Measurements from ENCODE around the gene VPS50. TPM values are rescaled to one million over a fixed set of nuclear protein-coding genes. Genes with fewer than 3 reads are reported as not detected.

The VPS50 gene, protein sequence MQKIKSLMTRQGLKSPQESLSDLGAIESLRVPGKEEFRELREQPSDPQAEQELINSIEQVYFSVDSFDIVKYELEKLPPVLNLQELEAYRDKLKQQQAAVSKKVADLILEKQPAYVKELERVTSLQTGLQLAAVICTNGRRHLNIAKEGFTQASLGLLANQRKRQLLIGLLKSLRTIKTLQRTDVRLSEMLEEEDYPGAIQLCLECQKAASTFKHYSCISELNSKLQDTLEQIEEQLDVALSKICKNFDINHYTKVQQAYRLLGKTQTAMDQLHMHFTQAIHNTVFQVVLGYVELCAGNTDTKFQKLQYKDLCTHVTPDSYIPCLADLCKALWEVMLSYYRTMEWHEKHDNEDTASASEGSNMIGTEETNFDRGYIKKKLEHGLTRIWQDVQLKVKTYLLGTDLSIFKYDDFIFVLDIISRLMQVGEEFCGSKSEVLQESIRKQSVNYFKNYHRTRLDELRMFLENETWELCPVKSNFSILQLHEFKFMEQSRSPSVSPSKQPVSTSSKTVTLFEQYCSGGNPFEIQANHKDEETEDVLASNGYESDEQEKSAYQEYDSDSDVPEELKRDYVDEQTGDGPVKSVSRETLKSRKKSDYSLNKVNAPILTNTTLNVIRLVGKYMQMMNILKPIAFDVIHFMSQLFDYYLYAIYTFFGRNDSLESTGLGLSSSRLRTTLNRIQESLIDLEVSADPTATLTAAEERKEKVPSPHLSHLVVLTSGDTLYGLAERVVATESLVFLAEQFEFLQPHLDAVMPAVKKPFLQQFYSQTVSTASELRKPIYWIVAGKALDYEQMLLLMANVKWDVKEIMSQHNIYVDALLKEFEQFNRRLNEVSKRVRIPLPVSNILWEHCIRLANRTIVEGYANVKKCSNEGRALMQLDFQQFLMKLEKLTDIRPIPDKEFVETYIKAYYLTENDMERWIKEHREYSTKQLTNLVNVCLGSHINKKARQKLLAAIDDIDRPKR
- total RNA-seq (10 to 100 TPM; 18.0 to 18.2 TPM), polyA plus RNA-seq (1 to 10 TPM; 4.0 to 5.8 TPM)

GRCh38 chr7:93231799-93232672 is at the start of gene VPS50:
TSS of gene VPS50 (plus strand) at chr7:93232366. CDS start at chr7:93232468, 102 bp downstream.
- peaks cover 0 to 22% (median 14%) of the 10 kb centered on the region in 4 donors for H3K4me1 ChIP-seq (ENCODE audit: control insufficient read depth in 4 of 4, insufficient read depth in 4 of 4, low read length in 3 of 4)
- TF ChIP-seq FOXA2 (IDR thresholded peaks at IDR 0.05) = no peak
- TF ChIP-seq GABPA (IDR thresholded peaks at IDR 0.05 in 1 of 2, conservative IDR thresholded peaks at IDR 0.05 in 1 of 2) = peak in 1 of 2 donors; percentile 81
- peak; percentile 94 for TF ChIP-seq TAF1 (conservative IDR thresholded peaks at IDR 0.05)
- TF ChIP-seq, protein P1, sequence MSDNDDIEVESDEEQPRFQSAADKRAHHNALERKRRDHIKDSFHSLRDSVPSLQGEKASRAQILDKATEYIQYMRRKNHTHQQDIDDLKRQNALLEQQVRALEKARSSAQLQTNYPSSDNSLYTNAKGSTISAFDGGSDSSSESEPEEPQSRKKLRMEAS (IDR thresholded peaks at IDR 0.05) = peak; percentile 86
- no peak for TF ChIP-seq HNF4G (IDR thresholded peaks at IDR 0.05)
- TF ChIP-seq RAD21 (IDR thresholded peaks at IDR 0.05) = no peak
- TF ChIP-seq, protein P2, sequence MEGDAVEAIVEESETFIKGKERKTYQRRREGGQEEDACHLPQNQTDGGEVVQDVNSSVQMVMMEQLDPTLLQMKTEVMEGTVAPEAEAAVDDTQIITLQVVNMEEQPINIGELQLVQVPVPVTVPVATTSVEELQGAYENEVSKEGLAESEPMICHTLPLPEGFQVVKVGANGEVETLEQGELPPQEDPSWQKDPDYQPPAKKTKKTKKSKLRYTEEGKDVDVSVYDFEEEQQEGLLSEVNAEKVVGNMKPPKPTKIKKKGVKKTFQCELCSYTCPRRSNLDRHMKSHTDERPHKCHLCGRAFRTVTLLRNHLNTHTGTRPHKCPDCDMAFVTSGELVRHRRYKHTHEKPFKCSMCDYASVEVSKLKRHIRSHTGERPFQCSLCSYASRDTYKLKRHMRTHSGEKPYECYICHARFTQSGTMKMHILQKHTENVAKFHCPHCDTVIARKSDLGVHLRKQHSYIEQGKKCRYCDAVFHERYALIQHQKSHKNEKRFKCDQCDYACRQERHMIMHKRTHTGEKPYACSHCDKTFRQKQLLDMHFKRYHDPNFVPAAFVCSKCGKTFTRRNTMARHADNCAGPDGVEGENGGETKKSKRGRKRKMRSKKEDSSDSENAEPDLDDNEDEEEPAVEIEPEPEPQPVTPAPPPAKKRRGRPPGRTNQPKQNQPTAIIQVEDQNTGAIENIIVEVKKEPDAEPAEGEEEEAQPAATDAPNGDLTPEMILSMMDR (IDR thresholded peaks at IDR 0.05; ENCODE audit: low read depth, low read length, missing input control) = peak; percentile 17
- TF ChIP-seq JUND (IDR thresholded peaks at IDR 0.05) = no peak
- TF ChIP-seq YY1 (IDR thresholded peaks at IDR 0.05) = peak; percentile 99
- TF ChIP-seq ATF3 (IDR thresholded peaks at IDR 0.05) = no peak
- TF ChIP-seq RXRA (IDR thresholded peaks at IDR 0.05) = peak in 1 of 2 donors; percentile 32
- TF ChIP-seq, protein P3, sequence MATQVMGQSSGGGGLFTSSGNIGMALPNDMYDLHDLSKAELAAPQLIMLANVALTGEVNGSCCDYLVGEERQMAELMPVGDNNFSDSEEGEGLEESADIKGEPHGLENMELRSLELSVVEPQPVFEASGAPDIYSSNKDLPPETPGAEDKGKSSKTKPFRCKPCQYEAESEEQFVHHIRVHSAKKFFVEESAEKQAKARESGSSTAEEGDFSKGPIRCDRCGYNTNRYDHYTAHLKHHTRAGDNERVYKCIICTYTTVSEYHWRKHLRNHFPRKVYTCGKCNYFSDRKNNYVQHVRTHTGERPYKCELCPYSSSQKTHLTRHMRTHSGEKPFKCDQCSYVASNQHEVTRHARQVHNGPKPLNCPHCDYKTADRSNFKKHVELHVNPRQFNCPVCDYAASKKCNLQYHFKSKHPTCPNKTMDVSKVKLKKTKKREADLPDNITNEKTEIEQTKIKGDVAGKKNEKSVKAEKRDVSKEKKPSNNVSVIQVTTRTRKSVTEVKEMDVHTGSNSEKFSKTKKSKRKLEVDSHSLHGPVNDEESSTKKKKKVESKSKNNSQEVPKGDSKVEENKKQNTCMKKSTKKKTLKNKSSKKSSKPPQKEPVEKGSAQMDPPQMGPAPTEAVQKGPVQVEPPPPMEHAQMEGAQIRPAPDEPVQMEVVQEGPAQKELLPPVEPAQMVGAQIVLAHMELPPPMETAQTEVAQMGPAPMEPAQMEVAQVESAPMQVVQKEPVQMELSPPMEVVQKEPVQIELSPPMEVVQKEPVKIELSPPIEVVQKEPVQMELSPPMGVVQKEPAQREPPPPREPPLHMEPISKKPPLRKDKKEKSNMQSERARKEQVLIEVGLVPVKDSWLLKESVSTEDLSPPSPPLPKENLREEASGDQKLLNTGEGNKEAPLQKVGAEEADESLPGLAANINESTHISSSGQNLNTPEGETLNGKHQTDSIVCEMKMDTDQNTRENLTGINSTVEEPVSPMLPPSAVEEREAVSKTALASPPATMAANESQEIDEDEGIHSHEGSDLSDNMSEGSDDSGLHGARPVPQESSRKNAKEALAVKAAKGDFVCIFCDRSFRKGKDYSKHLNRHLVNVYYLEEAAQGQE (IDR thresholded peaks at IDR 0.05) = peak; percentile 16
- TF ChIP-seq, protein P4, sequence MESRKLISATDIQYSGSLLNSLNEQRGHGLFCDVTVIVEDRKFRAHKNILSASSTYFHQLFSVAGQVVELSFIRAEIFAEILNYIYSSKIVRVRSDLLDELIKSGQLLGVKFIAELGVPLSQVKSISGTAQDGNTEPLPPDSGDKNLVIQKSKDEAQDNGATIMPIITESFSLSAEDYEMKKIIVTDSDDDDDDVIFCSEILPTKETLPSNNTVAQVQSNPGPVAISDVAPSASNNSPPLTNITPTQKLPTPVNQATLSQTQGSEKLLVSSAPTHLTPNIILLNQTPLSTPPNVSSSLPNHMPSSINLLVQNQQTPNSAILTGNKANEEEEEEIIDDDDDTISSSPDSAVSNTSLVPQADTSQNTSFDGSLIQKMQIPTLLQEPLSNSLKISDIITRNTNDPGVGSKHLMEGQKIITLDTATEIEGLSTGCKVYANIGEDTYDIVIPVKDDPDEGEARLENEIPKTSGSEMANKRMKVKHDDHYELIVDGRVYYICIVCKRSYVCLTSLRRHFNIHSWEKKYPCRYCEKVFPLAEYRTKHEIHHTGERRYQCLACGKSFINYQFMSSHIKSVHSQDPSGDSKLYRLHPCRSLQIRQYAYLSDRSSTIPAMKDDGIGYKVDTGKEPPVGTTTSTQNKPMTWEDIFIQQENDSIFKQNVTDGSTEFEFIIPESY (IDR thresholded peaks at IDR 0.05) = peak; percentile 78
- TF ChIP-seq FOXA1 (IDR thresholded peaks at IDR 0.05) = no peak
- TF ChIP-seq NR2F2 (IDR thresholded peaks at IDR 0.05) = peak; percentile 48
- TF ChIP-seq EGR1 (IDR thresholded peaks at IDR 0.05; ENCODE audit: low read depth in 2 of 2) = no peak
- peak; percentile 58 for TF ChIP-seq SP1 (IDR thresholded peaks at IDR 0.05)
- peak; percentile 11 to 18 for TF ChIP-seq HNF4A (conservative IDR thresholded peaks at IDR 0.05)
- H3K36me3 ChIP-seq (ENCODE audit: control insufficient read depth in 4 of 4, insufficient read depth in 3 of 4, low read depth in 1 of 4, low read length in 3 of 4) = no peaks in the 10 kb centered on the region
- WGBS = under 1% methylated on average over 40 of the region's 40 CpGs
- no peaks in the 10 kb centered on the region for H3K9me3 ChIP-seq (ENCODE audit: control insufficient read depth in 4 of 4, low read length in 3 of 4)
- H3K4me3 ChIP-seq (ENCODE audit: low read depth in 1 of 3, low read length in 3 of 3) = peak within 1 kb of the TSS; percentile 72 to 100 (median 99)
- H3K9ac ChIP-seq (ENCODE audit: low read depth in 1 of 2, low read length in 2 of 2) = peak within 1 kb of the TSS; percentile 75 to 80
- peak within 1 kb of the TSS; percentile 35 to 55 for H3K27ac ChIP-seq (ENCODE audit: low read depth in 1 of 2, low read length in 2 of 2)
- DNase-seq (ENCODE audit: low spot score) = peak; percentile 93
- H3K27me3 ChIP-seq (ENCODE audit: control insufficient read depth in 4 of 4, insufficient read depth in 4 of 4, low read length in 3 of 4) = no peaks in the 10 kb centered on the region

All from liver (tissue), 9 donors.